ENCODE data around the gene GBP5. TPM values are rescaled to one million over a fixed set of nuclear protein-coding genes. Genes with fewer than 3 reads are reported as not detected.
"Not testable (repeated sequence)": the region's sequence is repeated elsewhere in the genome, so short reads cannot be mapped to it uniquely, and the experiment has no call there.

GBP5 gene
- total RNA-seq, 1 donor from 2014 or later = 5.4 TPM

GRCh38 chr1:89309828-89310227 is 37.2 kb upstream of the GBP5 start:
- peaks cover 22% of the 10 kb centered on the region for H3K4me1 ChIP-seq
- peak overlapping the region; percentile 67 for H3K27ac ChIP-seq
- H3K4me3 ChIP-seq = no peak overlapping the region
- ATAC-seq (no peak), DNase-seq (no peak)
- H3K36me3 ChIP-seq = no peaks in the 10 kb centered on the region
- TF ChIP-seq CTCF (IDR thresholded peaks at IDR 0.05) = no peak
- no peaks in the 10 kb centered on the region for H3K9me3 ChIP-seq
- intact Hi-C loops (cut with DNase I) = no loop called here
- H3K27me3 ChIP-seq = no peaks in the 10 kb centered on the region

GRCh38 chr1:89306273-89306672 is 33.6 kb upstream of the GBP5 start:
- intact Hi-C loops (cut with DNase I) = no loop called here
- Histone ChIP-seq H3K27ac (no peak overlapping the region), H3K4me3 (no peak overlapping the region), H3K36me3 (no peaks in the 10 kb centered on the region), H3K4me1 (peaks cover 16% of the 10 kb centered on the region), H3K9me3 (no peaks in the 10 kb centered on the region), H3K27me3 (no peaks in the 10 kb centered on the region)
- no peak for TF ChIP-seq CTCF (IDR thresholded peaks at IDR 0.05)
- no peak for DNase-seq
- ATAC-seq = no peak

- ATAC-seq = no peak
These were observed 32.8 kb upstream of the GBP5 start for GRCh38 chr1:89305493-89305892.

GRCh38 chr1:89304572-89305230 is 32.0 kb upstream of the GBP5 start:
- peaks cover under 1% of the 10 kb centered on the region for H3K4me1 ChIP-seq

More at GRCh38 chr1:89305493-89305892, 32.8 kb upstream of the GBP5 start:
- Histone ChIP-seq H3K36me3 (no peaks in the 10 kb centered on the region), H3K9me3 (no peaks in the 10 kb centered on the region), H3K4me1 (peaks cover 8% of the 10 kb centered on the region), H3K27me3 (no peaks in the 10 kb centered on the region), H3K27ac (no peak overlapping the region), H3K4me3 (no peak overlapping the region)
- no peak for DNase-seq
- intact Hi-C loops (cut with DNase I) = no loop called here
- no peak for TF ChIP-seq CTCF (IDR thresholded peaks at IDR 0.05)

GRCh38 chr1:89302697-89303332 is 30.2 kb upstream of the GBP5 start:
- no peaks in the 10 kb centered on the region for H3K9me3 ChIP-seq
- no peak for TF ChIP-seq CTCF (IDR thresholded peaks at IDR 0.05)
- no peaks in the 10 kb centered on the region for H3K36me3 ChIP-seq
- no peaks in the 10 kb centered on the region for H3K4me1 ChIP-seq
- no peak overlapping the region for H3K27ac ChIP-seq
- intact Hi-C loops (cut with DNase I) = no loop called here
- DNase-seq = no peak
- H3K4me3 ChIP-seq = no peak overlapping the region
- ATAC-seq = no peak
- H3K27me3 ChIP-seq = no peaks in the 10 kb centered on the region

More at GRCh38 chr1:89304572-89305230, 32.0 kb upstream of the GBP5 start:
- intact Hi-C loops (cut with DNase I) = no loop called here
- ATAC-seq (no peak), DNase-seq (no peak)
- no peaks in the 10 kb centered on the region for H3K27me3 ChIP-seq
- H3K27ac ChIP-seq = no peak overlapping the region
- no peak for TF ChIP-seq CTCF (IDR thresholded peaks at IDR 0.05)
- no peaks in the 10 kb centered on the region for H3K9me3 ChIP-seq
- no peaks in the 10 kb centered on the region for H3K36me3 ChIP-seq
- H3K4me3 ChIP-seq = no peak overlapping the region

- H3K27ac ChIP-seq; H3K4me3 ChIP-seq; intact Hi-C loops (cut with DNase I); H3K4me1 ChIP-seq; H3K9me3 ChIP-seq; H3K36me3 ChIP-seq; ATAC-seq; DNase-seq; H3K27me3 ChIP-seq: not testable (repeated sequence)
These were observed 27.2 kb upstream of the GBP5 start for GRCh38 chr1:89299739-89300463.
